IMR-90 (cell line): ENCODE data around the gene AGK. TPM values are rescaled to one million over a fixed set of nuclear protein-coding genes. Genes with fewer than 3 reads are reported as not detected.

Experiments
- ATAC-seq: fragments of 200-7000 bp; cut with Tn5 transposase; 2 replicates; pipeline ENCODE4 v1.9.1; 2020; ENCODE audit warnings: low read depth, mild to moderate bottlenecking, moderate library complexity
- BruUV-seq: library from RNA; stranded (reverse); fragments of 400-500 nt; replicated peaks from 2 replicates; lab custom pipeline; 2021; lab: Mats Ljungman, UMichigan
- CTCF ChIA-PET: fragments of 300-600 bp; formaldehyde crosslinking; extraction: SDS; loops from one replicate; lab custom pipeline; 2021; ENCODE audit warnings: antibody characterized with exemption; lab: Yijun Ruan, JAX
- POLR2A ChIA-PET: fragments of 300-600 bp; sonication (Branson Sonifier 250); formaldehyde crosslinking; loops from one replicate; lab custom pipeline; 2022; ENCODE audit warnings: antibody characterized with exemption; ENCODE audit not compliant: unreplicated experiment; lab: Charles Lee
- DNase-seq: peaks from one replicate; pipeline ENCODE4 v3.0.0; 2013
- H2AFZ ChIP-seq: replicated peaks from 2 replicates; pipeline ENCODE3; 2013; ENCODE audit warnings: low read length, mild to moderate bottlenecking; ENCODE audit not compliant: poor library complexity
- H2AK5ac ChIP-seq: 2 replicates; pipeline ENCODE4 v1.6.1; 2013; ENCODE audit warnings: low read depth, low read length, inconsistent platforms
- H2AK9ac ChIP-seq: replicated peaks from 2 replicates; pipeline ENCODE3; 2013; ENCODE audit warnings: mild to moderate bottlenecking, low read depth, low read length, moderate library complexity; ENCODE audit not compliant: poor library complexity
- H2BK120ac ChIP-seq: 2 replicates; pipeline ENCODE4 v1.6.1; 2013; ENCODE audit warnings: low read depth, low read length, inconsistent platforms
- H2BK15ac ChIP-seq: 3 replicates; pipeline ENCODE4 v1.6.1; 2013; ENCODE audit warnings: low read depth, low read length, inconsistent platforms
- H2BK20ac ChIP-seq: 2 replicates; pipeline ENCODE4 v1.6.1; 2013; ENCODE audit warnings: low read depth, mild to moderate bottlenecking, inconsistent platforms, low read length, moderate library complexity
- H2BK5ac ChIP-seq: 2 replicates; pipeline ENCODE4 v1.6.1; 2013; ENCODE audit warnings: mild to moderate bottlenecking, low read depth, low read length, inconsistent platforms; ENCODE audit not compliant: poor library complexity, severe bottlenecking
- H3K14ac ChIP-seq: replicated peaks from 2 replicates; pipeline ENCODE4 v1.6.1; 2013; ENCODE audit warnings: low read depth, low read length, inconsistent platforms
- H3K18ac ChIP-seq: 2 replicates; pipeline ENCODE4 v1.6.1; 2013; ENCODE audit warnings: low read depth, low read length, control low read depth
- H3K23ac ChIP-seq: 2 replicates; pipeline ENCODE4 v1.6.1; 2013; ENCODE audit warnings: low read depth, low read length, inconsistent platforms
- H3K27ac ChIP-seq: 2 replicates; pipeline ENCODE4 v1.5.1; 2013; ENCODE audit warnings: mild to moderate bottlenecking, control low read depth, low read length; ENCODE audit not compliant: insufficient read depth
- H3K27me3 ChIP-seq: 2 replicates; pipeline ENCODE4 v1.6.1; 2013; ENCODE audit warnings: low read length; ENCODE audit not compliant: control insufficient read depth, insufficient read depth
- H3K36me3 ChIP-seq: 2 replicates; pipeline ENCODE4 v1.6.1; 2013; ENCODE audit warnings: low read length, mixed read lengths; ENCODE audit not compliant: control insufficient read depth, insufficient read depth
- H3K4ac ChIP-seq: 2 replicates; pipeline ENCODE4 v1.6.1; 2013; ENCODE audit warnings: low read depth, low read length, inconsistent platforms
- H3K4me1 ChIP-seq: 2 replicates; pipeline ENCODE4 v1.6.1; 2013; ENCODE audit warnings: low read length, mixed read lengths; ENCODE audit not compliant: control insufficient read depth, insufficient read depth
- H3K4me2 ChIP-seq: 2 replicates; pipeline ENCODE4 v1.6.1; 2013; ENCODE audit warnings: low read depth, mild to moderate bottlenecking, control low read depth, low read length, moderate library complexity
- H3K4me3 ChIP-seq: 2 replicates; pipeline ENCODE4 v1.5.1; 2013; ENCODE audit warnings: low read depth, mild to moderate bottlenecking, control low read depth, low read length, moderate library complexity; ENCODE audit not compliant: insufficient read depth
- H3K56ac ChIP-seq: 2 replicates; pipeline ENCODE4 v1.6.1; 2013; ENCODE audit warnings: low read length, inconsistent platforms; ENCODE audit not compliant: insufficient read depth; ENCODE audit errors: extremely low read depth
- H3K79me1 ChIP-seq, 2 experiments: 2 replicates each; pipeline ENCODE4 v1.6.1; 2013; ENCODE audit warnings: low read length in 2 of 2, inconsistent platforms in 1 of 2, low read depth in 1 of 2
- H3K9ac ChIP-seq: 2 replicates; pipeline ENCODE4 v1.6.1; 2013; ENCODE audit warnings: low read depth, low read length, control low read depth
- H3K9me1 ChIP-seq: 2 replicates; pipeline ENCODE4 v1.6.1; 2013; ENCODE audit warnings: low read length, inconsistent platforms; ENCODE audit not compliant: insufficient read depth
- H3K9me3 ChIP-seq: 2 replicates; pipeline ENCODE4 v1.6.1; 2013; ENCODE audit warnings: low read length; ENCODE audit not compliant: control insufficient read depth, insufficient read depth
- H4K20me1 ChIP-seq: 2 replicates; pipeline ENCODE4 v1.6.1; 2013; ENCODE audit warnings: low read length, inconsistent platforms; ENCODE audit not compliant: insufficient read depth
- H4K5ac ChIP-seq: 2 replicates; pipeline ENCODE4 v1.6.1; 2013; ENCODE audit warnings: mild to moderate bottlenecking, low read depth, low read length, control low read depth
- H4K8ac ChIP-seq, 2 experiments: 2 replicates each; pipeline ENCODE4 v1.6.1; 2013; ENCODE audit warnings: low read depth in 2 of 2, low read length in 2 of 2, control low read depth in 1 of 2, inconsistent platforms in 1 of 2
- H4K91ac ChIP-seq: 2 replicates; pipeline ENCODE4 v1.6.1; 2013; ENCODE audit warnings: low read depth, low read length, inconsistent platforms; ENCODE audit not compliant: insufficient read depth
- MAZ ChIP-seq: IDR thresholded peaks from 2 replicates; pipeline ENCODE4 v1.6.1; 2012; ENCODE audit warnings: low read depth, mild to moderate bottlenecking, low read length, improper control_type of control experiment, moderate library complexity, borderline replicate concordance
- RAD21 ChIP-seq: IDR thresholded peaks from 2 replicates; pipeline ENCODE4 v1.6.1; 2012; ENCODE audit warnings: low read length, improper control_type of control experiment
- dilution Hi-C: fragments of 300-500 bp; cut with HindIII; formaldehyde crosslinking; loops from one replicate; pipeline ENCODE4 v1.14.3; 2018; ENCODE audit warnings: low sequenced_read_pairs; ENCODE audit not compliant: unreplicated experiment
- in situ Hi-C: fragments of 300-500 bp; cut with MboI; formaldehyde crosslinking; loops from 3 replicates; pipeline ENCODE4 v1.14.3; 2019; ENCODE audit warnings: low sequenced_read_pairs, inconsistent platforms, mixed read lengths
- intact Hi-C: fragments of 100-400 bp; cut with micrococcal nuclease; formaldehyde crosslinking; loops from 2 replicates; pipeline ENCODE4 v1.10.0; 2022
- polyA plus RNA-seq, 3 experiments: library from polyadenylated mRNA; depleted of rRNA; stranded (reverse); fragments of >200 nt; gene quantifications; 2 replicates each; pipeline ENCODE4 v1.2.3, GENCODE V29; 2012; ENCODE audit warnings: low replicate concordance in 1 of 3
- total RNA-seq: library from RNA; depleted of rRNA; stranded (reverse); fragments of >200 nt; gene quantifications from 2 replicates; pipeline ENCODE4 v1.2.3, GENCODE V29; 2012
- TF ChIP-seq, protein P1 (sequence below): fragments of 150-350 bp; IDR thresholded peaks from 2 replicates; pipeline ENCODE4 v1.6.1; 2016; ENCODE audit warnings: low read depth, mild to moderate bottlenecking, low read length, moderate library complexity, borderline replicate concordance
- TF ChIP-seq, protein P2 (sequence below): conservative IDR thresholded peaks from 2 replicates; pipeline ENCODE4 v1.5.1; 2012; ENCODE audit warnings: mild to moderate bottlenecking, low read depth, low read length, improper control_type of control experiment

The AGK gene
- total and polyA plus RNA-seq, 2 of the 4 experiments (the other 2 are of a cell fraction): 35.5 to 37.3 TPM

DNA sequence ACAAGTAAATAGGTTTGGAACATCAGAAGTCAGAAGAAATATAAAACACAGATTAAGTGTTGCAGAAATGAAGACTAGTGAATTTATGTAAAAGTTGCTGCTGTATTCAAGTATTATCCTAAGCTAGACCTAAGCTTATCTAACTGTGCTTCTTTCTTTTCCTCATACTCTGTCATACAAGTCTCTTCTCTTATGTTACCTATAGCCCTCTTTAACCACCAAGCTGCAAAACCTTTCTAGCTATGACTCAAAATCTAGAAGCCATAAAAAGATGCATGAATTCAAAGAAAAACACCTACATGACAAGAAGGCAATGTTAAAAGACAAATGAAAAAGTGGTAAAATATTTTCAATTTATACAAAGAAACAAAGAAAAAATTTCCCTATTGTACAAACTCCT, 127.8 kb downstream of the AGK start:
- no peak overlapping the region for H4K8ac ChIP-seq
- no peak overlapping the region for H3K18ac ChIP-seq
- in situ Hi-C loops: no loop called here
- dilution Hi-C loops: no loop called here
- no peak overlapping the region for H3K9ac ChIP-seq
- no peak overlapping the region for H2BK15ac ChIP-seq
- H2BK5ac ChIP-seq: no peak overlapping the region
- no peak overlapping the region for H2AK5ac ChIP-seq
- ChIA-PET CTCF (no interaction called here), POLR2A (no interaction called here)
- H2AK9ac ChIP-seq: no peak overlapping the region
- H3K4ac ChIP-seq: no peak overlapping the region
- H3K4me3 ChIP-seq: no peak overlapping the region
- peaks cover 6% of the 10 kb centered on the region; the same call in 1 of the 2 replicates for H3K36me3 ChIP-seq
- no peaks in the 10 kb centered on the region for H3K27me3 ChIP-seq
- no peak overlapping the region for H3K4me2 ChIP-seq
- no peaks in the 10 kb centered on the region for H3K9me1 ChIP-seq
- no peak overlapping the region for H3K27ac ChIP-seq
- no peak overlapping the region for H3K56ac ChIP-seq
- no peak overlapping the region for H4K91ac ChIP-seq
- ATAC-seq: no peak
- no peak overlapping the region for H3K23ac ChIP-seq
- no peaks in the 10 kb centered on the region for H4K20me1 ChIP-seq
- no peak overlapping the region for H4K5ac ChIP-seq
- H3K4me1 ChIP-seq: no peaks in the 10 kb centered on the region
- DNase-seq: no peak
- no peak overlapping the region for H2BK120ac ChIP-seq
- H2AFZ ChIP-seq: no peak overlapping the region
- BruUV-seq: no TSS peak
- intact Hi-C loops: no loop called here
- no peak for TF ChIP-seq MAZ
- TF ChIP-seq, protein P1, sequence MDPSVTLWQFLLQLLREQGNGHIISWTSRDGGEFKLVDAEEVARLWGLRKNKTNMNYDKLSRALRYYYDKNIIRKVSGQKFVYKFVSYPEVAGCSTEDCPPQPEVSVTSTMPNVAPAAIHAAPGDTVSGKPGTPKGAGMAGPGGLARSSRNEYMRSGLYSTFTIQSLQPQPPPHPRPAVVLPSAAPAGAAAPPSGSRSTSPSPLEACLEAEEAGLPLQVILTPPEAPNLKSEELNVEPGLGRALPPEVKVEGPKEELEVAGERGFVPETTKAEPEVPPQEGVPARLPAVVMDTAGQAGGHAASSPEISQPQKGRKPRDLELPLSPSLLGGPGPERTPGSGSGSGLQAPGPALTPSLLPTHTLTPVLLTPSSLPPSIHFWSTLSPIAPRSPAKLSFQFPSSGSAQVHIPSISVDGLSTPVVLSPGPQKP: no peak
- TF ChIP-seq RAD21: no peak
- TF ChIP-seq, protein P2, sequence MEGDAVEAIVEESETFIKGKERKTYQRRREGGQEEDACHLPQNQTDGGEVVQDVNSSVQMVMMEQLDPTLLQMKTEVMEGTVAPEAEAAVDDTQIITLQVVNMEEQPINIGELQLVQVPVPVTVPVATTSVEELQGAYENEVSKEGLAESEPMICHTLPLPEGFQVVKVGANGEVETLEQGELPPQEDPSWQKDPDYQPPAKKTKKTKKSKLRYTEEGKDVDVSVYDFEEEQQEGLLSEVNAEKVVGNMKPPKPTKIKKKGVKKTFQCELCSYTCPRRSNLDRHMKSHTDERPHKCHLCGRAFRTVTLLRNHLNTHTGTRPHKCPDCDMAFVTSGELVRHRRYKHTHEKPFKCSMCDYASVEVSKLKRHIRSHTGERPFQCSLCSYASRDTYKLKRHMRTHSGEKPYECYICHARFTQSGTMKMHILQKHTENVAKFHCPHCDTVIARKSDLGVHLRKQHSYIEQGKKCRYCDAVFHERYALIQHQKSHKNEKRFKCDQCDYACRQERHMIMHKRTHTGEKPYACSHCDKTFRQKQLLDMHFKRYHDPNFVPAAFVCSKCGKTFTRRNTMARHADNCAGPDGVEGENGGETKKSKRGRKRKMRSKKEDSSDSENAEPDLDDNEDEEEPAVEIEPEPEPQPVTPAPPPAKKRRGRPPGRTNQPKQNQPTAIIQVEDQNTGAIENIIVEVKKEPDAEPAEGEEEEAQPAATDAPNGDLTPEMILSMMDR: no peak
- H3K79me1 ChIP-seq: no peaks in the 10 kb centered on the region
- no peaks in the 10 kb centered on the region for H3K9me3 ChIP-seq
- H2BK20ac ChIP-seq: no peak overlapping the region
- H3K14ac ChIP-seq: no peak overlapping the region
